ENCODE data around the gene MT3.
"Not testable (repeated sequence)": the region's sequence is repeated elsewhere in the genome, so short reads cannot be mapped to it uniquely, and the experiment has no call there.

MT3 gene

GRCh38 chr16:56610017-56610608 is 20.8 kb downstream of the MT3 start:
- DNase-seq (ENCODE audit: low read depth, low spot score) = peak; percentile 49

GRCh38 chr16:56610609-56611111 is 21.3 kb downstream of the MT3 start:
- no peak for DNase-seq (ENCODE audit: low read depth, low spot score)

GRCh38 chr16:56611281-56611833 is 22.0 kb downstream of the MT3 start:
- no peak for DNase-seq (ENCODE audit: low read depth, low spot score)

GRCh38 chr16:56613706-56614105 is 24.4 kb downstream of the MT3 start:
- no peak for DNase-seq (ENCODE audit: low read depth, low spot score)

GRCh38 chr16:56614549-56614991 is 25.2 kb downstream of the MT3 start:
- no peak for DNase-seq (ENCODE audit: low read depth, low spot score)

GRCh38 chr16:56615353-56615752 is 26.0 kb downstream of the MT3 start:
- DNase-seq (ENCODE audit: low read depth, low spot score) = no peak

- DNase-seq (ENCODE audit: low read depth, low spot score) = no peak
Observed at GRCh38 chr16:56616608-56617211, 27.4 kb downstream of the MT3 start.

GRCh38 chr16:56617212-56618085 is 28.1 kb downstream of the MT3 start:
- DNase-seq (ENCODE audit: low read depth, low spot score) = no peak

- DNase-seq (ENCODE audit: low read depth, low spot score) = no peak
Observed at GRCh38 chr16:56618138-56618537, 28.8 kb downstream of the MT3 start.

GRCh38 chr16:56620339-56620897 is 31.1 kb downstream of the MT3 start:
- no peak for DNase-seq (ENCODE audit: low read depth, low spot score)

GRCh38 chr16:56621665-56622445 is 32.5 kb downstream of the MT3 start:
- not testable (repeated sequence) for DNase-seq (ENCODE audit: low read depth, low spot score)

- DNase-seq (ENCODE audit: low read depth, low spot score) = not testable (repeated sequence)
Observed at GRCh38 chr16:56623184-56623583, 33.9 kb downstream of the MT3 start.

- no peak for DNase-seq (ENCODE audit: low read depth, low spot score)
Observed at GRCh38 chr16:56623637-56624036, 34.3 kb downstream of the MT3 start.

- DNase-seq (ENCODE audit: low read depth, low spot score) = no peak
Observed at GRCh38 chr16:56625140-56625942, 36.0 kb downstream of the MT3 start, which contains the start of gene MT1E. TSS of gene MT1E (plus strand) at chr16:56625781. CDS start at chr16:56625852, 71 bp downstream.

- no peak for DNase-seq (ENCODE audit: low read depth, low spot score)
Observed at GRCh38 chr16:56625943-56626654, 36.8 kb downstream of the MT3 start.

- no peak for DNase-seq (ENCODE audit: low read depth, low spot score)
Observed at GRCh38 chr16:56626685-56627084, 37.4 kb downstream of the MT3 start.

GRCh38 chr16:56628486-56629350 is 39.4 kb downstream of the MT3 start:
- DNase-seq (ENCODE audit: low read depth, low spot score) = no peak

- DNase-seq (ENCODE audit: low read depth, low spot score) = no peak
Observed at GRCh38 chr16:56629531-56629930, 40.2 kb downstream of the MT3 start.
